HepG2 (cell line): ENCODE measurements around the gene UBE2C.

ENCODE experiments used
- CREBL2 ChIP-seq: sonication (generic); formaldehyde crosslinking; IDR thresholded peaks from 2 replicates; pipeline ENCODE4 v1.8.1; 2023; ENCODE audit warnings: missing genetic modification reagents, mild to moderate bottlenecking, borderline replicate concordance
- GTF2F1 ChIP-seq: fragments of 150-350 bp; IDR thresholded peaks from 2 replicates; pipeline ENCODE4 v1.6.1; 2014; ENCODE audit warnings: low read length
- HOXD1 ChIP-seq: sonication (generic); formaldehyde crosslinking; IDR thresholded peaks from 2 replicates; pipeline ENCODE4 v1.5.0; 2020; ENCODE audit warnings: missing genetic modification reagents
- KDM1A ChIP-seq: IDR thresholded peaks from 2 replicates; pipeline ENCODE4 v1.6.1; 2016; ENCODE audit warnings: missing compliant biosample characterization
- PRDM4 ChIP-seq: sonication (generic); formaldehyde crosslinking; IDR thresholded peaks from 2 replicates; pipeline ENCODE4 v1.9.0; 2021; ENCODE audit warnings: missing genetic modification reagents, borderline replicate concordance
- REST ChIP-seq, 2 experiments: IDR thresholded peaks; 2 replicates each; pipeline ENCODE4 v1.6.1; 2011 to 2012; ENCODE audit warnings: low read length in 2 of 2, borderline replicate concordance in 1 of 2, low read depth in 1 of 2, mild to moderate bottlenecking in 1 of 2, moderate library complexity in 1 of 2
- RORA ChIP-seq: sonication (generic); formaldehyde crosslinking; IDR thresholded peaks from 2 replicates; pipeline ENCODE4 v1.5.0; 2020; ENCODE audit warnings: mild to moderate bottlenecking, missing genetic modification reagents, moderate library complexity
- SRSF9 ChIP-seq: fragments of 200-400 bp; formaldehyde crosslinking; IDR thresholded peaks from 2 replicates; pipeline ENCODE4 v1.6.1; 2018; ENCODE audit warnings: borderline replicate concordance, mild to moderate bottlenecking, low read depth, low read length; ENCODE audit not compliant: insufficient read depth, poor library complexity, severe bottlenecking
- SUZ12 ChIP-seq: fragments of 150-350 bp; IDR thresholded peaks from 2 replicates; pipeline ENCODE4 v1.6.1; 2014; ENCODE audit warnings: low read depth, low read length
- TBP ChIP-seq: sonication (generic); formaldehyde crosslinking; IDR thresholded peaks from 2 replicates; pipeline ENCODE4 v1.5.0; 2020; ENCODE audit warnings: missing genetic modification reagents
- ZBTB8A ChIP-seq: sonication (generic); formaldehyde crosslinking; IDR thresholded peaks from 2 replicates; pipeline ENCODE4 v1.4.0; 2020; ENCODE audit warnings: mild to moderate bottlenecking, low read depth, missing genetic modification reagents, borderline replicate concordance
- ZNF350 ChIP-seq: sonication (generic); formaldehyde crosslinking; IDR thresholded peaks from 2 replicates; pipeline ENCODE4 v1.4.0; 2020; ENCODE audit warnings: mild to moderate bottlenecking, low read depth, missing genetic modification reagents, borderline replicate concordance

- TF ChIP-seq HOXD1 (CRISPR knock-in tag): no peak
- TF ChIP-seq GTF2F1: no peak
- no peak for TF ChIP-seq TBP (CRISPR knock-in tag)
- no peak for TF ChIP-seq REST (IDR thresholded peaks at IDR 0.05; ENCODE audit: borderline replicate concordance in 1 of 2, low read depth in 1 of 2, low read length in 2 of 2)
- TF ChIP-seq ZBTB8A (CRISPR knock-in tag): no peak
- no peak for TF ChIP-seq PRDM4 (CRISPR knock-in tag)
- no peak for TF ChIP-seq RORA (CRISPR knock-in tag)
- no peak for TF ChIP-seq SRSF9
- no peak for TF ChIP-seq KDM1A (CRISPR knock-in tag)
- no peak for TF ChIP-seq CREBL2 (CRISPR knock-in tag)
- TF ChIP-seq SUZ12: no peak
- no peak for TF ChIP-seq ZNF350 (CRISPR knock-in tag)
Observed at GRCh38 chr20:45822857-45823256, 10.4 kb downstream of the UBE2C start.
